ENCODE results near the gene SERTAD4.
A peak's percentile ranks its signal among the peaks of the same experiment; 100 is the strongest.

Gene SERTAD4

GRCh38 chr1:210237479-210237878 is 4.9 kb downstream of the SERTAD4 start:
- peak overlapping the region; percentile 22 for H3K4me3 ChIP-seq (ENCODE audit: low read length)
- TF ChIP-seq CTCF (conservative IDR thresholded peaks at IDR 0.05; ENCODE audit: low read length): no peak
- no peak for DNase-seq (ENCODE audit: low read depth)

GRCh38 chr1:210237981-210238380 is 5.4 kb downstream of the SERTAD4 start:
- DNase-seq (ENCODE audit: low read depth): no peak

GRCh38 chr1:210239349-210240111 is 6.9 kb downstream of the SERTAD4 start:
- H3K4me3 ChIP-seq (ENCODE audit: low read length): no peak overlapping the region
- TF ChIP-seq CTCF (conservative IDR thresholded peaks at IDR 0.05; ENCODE audit: low read length): peak; percentile 70
- peak; percentile 85 for DNase-seq (ENCODE audit: low read depth)

More at GRCh38 chr1:210237981-210238380, 5.4 kb downstream of the SERTAD4 start:
- TF ChIP-seq CTCF (conservative IDR thresholded peaks at IDR 0.05; ENCODE audit: low read length): no peak
- H3K4me3 ChIP-seq (ENCODE audit: low read length): no peak overlapping the region

- no peak for DNase-seq (ENCODE audit: low read depth)
- no peak for TF ChIP-seq CTCF (conservative IDR thresholded peaks at IDR 0.05; ENCODE audit: low read length)
- no peak overlapping the region for H3K4me3 ChIP-seq (ENCODE audit: low read length)
Observed at GRCh38 chr1:210241121-210241520, 8.5 kb downstream of the SERTAD4 start.

- H3K4me3 ChIP-seq (ENCODE audit: low read length): no peak overlapping the region
- TF ChIP-seq CTCF (conservative IDR thresholded peaks at IDR 0.05; ENCODE audit: low read length): no peak
- DNase-seq (ENCODE audit: low read depth): peak; percentile 79
Observed at GRCh38 chr1:210244746-210245367, 12.3 kb downstream of the SERTAD4 start.

GRCh38 chr1:210246447-210246846 is 13.9 kb downstream of the SERTAD4 start:
- H3K4me3 ChIP-seq (ENCODE audit: low read length): no peak overlapping the region
- no peak for TF ChIP-seq CTCF (conservative IDR thresholded peaks at IDR 0.05; ENCODE audit: low read length)
- DNase-seq (ENCODE audit: low read depth): no peak

- H3K4me3 ChIP-seq (ENCODE audit: low read length): no peak overlapping the region
- DNase-seq (ENCODE audit: low read depth): no peak
- no peak for TF ChIP-seq CTCF (conservative IDR thresholded peaks at IDR 0.05; ENCODE audit: low read length)
Observed at GRCh38 chr1:210248341-210248740, 15.7 kb downstream of the SERTAD4 start.
